Bronchial smooth muscle cell (primary cell): ENCODE results near the gene FKBP11. TPM values are rescaled to one million over a fixed set of nuclear protein-coding genes. Genes with fewer than 3 reads are reported as not detected.

ENCODE experiments used
- total RNA-seq: library from RNA; depleted of rRNA; stranded (reverse); fragments of >200 nt; gene quantifications from 2 replicates; pipeline ENCODE4 v1.2.1, GENCODE V29; 2014

Gene FKBP11
- 14.4 and 15.8 TPM in 2 replicates for total RNA-seq

DNA sequence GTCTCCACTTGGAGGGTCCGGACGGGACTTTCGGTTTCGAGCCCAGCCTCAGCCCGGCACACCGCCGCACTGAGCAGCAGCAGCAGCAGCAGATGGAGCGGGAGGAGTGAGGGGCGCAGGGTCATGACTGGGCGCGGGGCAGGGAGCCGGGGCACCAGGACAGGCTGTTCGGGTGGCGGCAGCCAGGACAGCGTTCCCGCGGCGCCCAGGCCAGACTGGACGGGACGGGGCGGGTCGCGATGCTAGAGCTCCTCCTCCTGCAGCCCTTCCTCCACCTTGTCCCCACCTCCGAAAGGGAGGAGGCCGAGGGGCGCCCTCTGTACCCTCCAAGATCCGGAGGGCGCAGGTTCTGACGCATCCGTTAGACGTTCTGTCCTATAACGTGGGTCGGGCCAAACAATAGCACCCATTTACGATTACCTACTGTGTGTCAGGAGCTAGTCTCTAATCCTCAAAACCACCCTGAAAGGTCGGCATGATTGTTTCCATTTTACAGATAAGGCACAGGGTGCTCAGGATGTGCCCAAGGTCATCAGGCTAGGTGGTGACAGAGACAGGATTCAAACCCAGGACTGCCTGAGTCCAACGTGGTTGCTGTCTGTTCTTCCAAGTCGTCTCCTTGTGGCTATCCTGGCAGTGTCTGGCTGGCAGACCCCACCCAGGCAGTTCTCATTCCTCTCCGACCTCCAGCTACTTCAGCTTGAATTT, at the start of gene FKBP11:
FKBP11 (minus strand) TSS at position 189 of the 708 bp plus-strand sequence; CDS start at position 125, 64 bp downstream.

DNA sequence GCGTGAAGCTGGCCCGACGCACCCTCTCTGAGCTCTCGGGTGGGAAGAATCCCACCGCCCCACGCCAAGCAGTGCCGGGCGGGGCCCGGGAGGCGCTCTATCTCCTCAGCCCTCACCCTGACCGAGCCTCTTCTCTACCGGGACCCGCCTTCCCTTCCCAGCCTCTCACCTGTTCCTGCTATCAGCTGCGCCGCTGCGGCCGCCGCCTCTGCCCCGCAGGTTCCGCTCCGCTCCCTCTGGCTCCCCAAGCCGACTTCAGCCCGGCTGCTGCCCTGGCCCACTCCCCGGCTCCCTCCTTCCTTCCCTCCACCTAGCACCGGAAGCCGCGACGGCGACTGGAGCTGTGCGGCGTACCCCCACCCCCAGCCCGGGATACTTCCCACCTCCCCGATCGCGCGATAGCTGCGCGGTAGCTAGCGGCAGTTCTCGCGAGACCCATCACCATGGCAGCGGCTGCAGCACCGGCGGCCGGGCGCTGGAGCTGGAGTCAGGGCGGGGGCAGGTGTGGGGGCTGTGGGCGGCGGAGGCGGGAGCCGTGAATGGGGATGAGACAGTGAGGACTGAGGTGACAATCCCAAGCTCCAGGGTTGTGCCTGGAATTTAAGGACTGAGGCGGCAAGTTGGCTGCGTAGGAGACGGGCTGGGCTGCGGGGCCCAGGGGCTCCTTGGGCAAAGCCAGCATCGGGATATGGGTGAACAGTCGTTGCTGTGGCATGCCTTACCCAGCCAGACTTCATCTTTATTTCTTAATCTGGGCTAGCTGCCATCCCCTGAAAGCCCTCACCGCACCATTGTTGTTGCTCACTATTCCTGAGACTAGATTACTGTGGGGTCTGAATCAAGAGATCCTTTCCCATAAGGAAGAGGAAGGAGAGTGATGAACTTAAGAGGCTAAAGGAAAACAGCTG, 32.1 kb upstream of the FKBP11 start, which contains the start of gene ARF3:
ARF3 (minus strand) TSS at position 347 of the 908 bp plus-strand sequence. CDS start 16,392 bp downstream, outside the sequence.

Other genes starting within 250 kb of the FKBP11 start
- 31.8 and 44.7 TPM in 2 replicates for gene KANSL2, start 243.3 kb downstream of the FKBP11 start, total RNA-seq
- 13.4 and 16.1 TPM in 2 replicates for gene CCNT1, start 208.8 kb downstream of the FKBP11 start, total RNA-seq
- 44.8 and 56.3 TPM in 2 replicates for gene ADCY6, start 136.4 kb downstream of the FKBP11 start, total RNA-seq
- gene CACNB3, start 107.0 kb downstream of the FKBP11 start, total RNA-seq: 22.4 and 43.2 TPM in 2 replicates
- gene DDX23, start 73.3 kb downstream of the FKBP11 start, total RNA-seq: 75.7 and 121 TPM in 2 replicates
- 0.26 and 0.79 TPM in 2 replicates for gene RND1, start 59.6 kb downstream of the FKBP11 start, total RNA-seq
- 26.3 and 28.9 TPM in 2 replicates for gene ARF3, start 32.0 kb upstream of the FKBP11 start, total RNA-seq
- gene WNT10B, start 46.2 kb upstream of the FKBP11 start, total RNA-seq: under 0.01 and 0.34 TPM in 2 replicates
- not detected in 2 replicates for gene WNT1, start 52.8 kb upstream of the FKBP11 start, total RNA-seq
- under 0.01 TPM in 2 replicates for gene DDN, start 73.9 kb upstream of the FKBP11 start, total RNA-seq
- gene PRKAG1, start 93.3 kb upstream of the FKBP11 start, total RNA-seq: 73.2 and 85.3 TPM in 2 replicates
- gene KMT2D, start 135.3 kb upstream of the FKBP11 start, total RNA-seq: 17.5 and 26.1 TPM in 2 replicates
- under 0.01 TPM in 1 of 2 replicates, not detected in the other for gene RHEBL1, start 144.5 kb upstream of the FKBP11 start, total RNA-seq
- gene DHH, start 169.3 kb upstream of the FKBP11 start, total RNA-seq: 0.17 TPM in 1 of 2 replicates, not detected in the other
- gene LMBR1L, start 185.4 kb upstream of the FKBP11 start, total RNA-seq: 60.2 and 61.0 TPM in 2 replicates
- gene TUBA1B, start 205.9 kb upstream of the FKBP11 start, total RNA-seq: 573 and 797 TPM in 2 replicates